Liver (tissue), 9 donors: ENCODE data around the gene SEC22C. TPM values are rescaled to one million over a fixed set of nuclear protein-coding genes. Genes with fewer than 3 reads are reported as not detected.

Experiments
- DNase-seq: peaks from one replicate; pipeline ENCODE4 v3.0.0-alpha.2; 2017; ENCODE audit warnings: low spot score
- H3K27ac ChIP-seq, 2 donors: one replicate each; pipeline ENCODE4 v1.7.0; 2013; ENCODE audit warnings: inconsistent platforms in 2 of 2, low read length in 2 of 2, control low read depth in 1 of 2, low read depth in 1 of 2, mild to moderate bottlenecking in 1 of 2
- H3K27me3 ChIP-seq, 4 donors: one replicate each; pipeline versions ENCODE4 v1.6.1 to v1.7.0; 2013; ENCODE audit warnings: low read length in 3 of 4, inconsistent platforms in 1 of 4, mild to moderate bottlenecking in 1 of 4, moderate library complexity in 1 of 4; ENCODE audit not compliant: control insufficient read depth in 4 of 4, insufficient read depth in 4 of 4
- H3K36me3 ChIP-seq, 4 donors: one replicate each; pipeline versions ENCODE4 v1.6.1 to v1.7.0; 2013; ENCODE audit warnings: low read length in 3 of 4, mild to moderate bottlenecking in 3 of 4, low read depth in 1 of 4, moderate library complexity in 1 of 4; ENCODE audit not compliant: control insufficient read depth in 4 of 4, insufficient read depth in 3 of 4
- H3K4me1 ChIP-seq, 4 donors: one replicate each; pipeline versions ENCODE4 v1.6.1 to v1.7.0; 2013; ENCODE audit warnings: low read length in 3 of 4, mild to moderate bottlenecking in 3 of 4, moderate library complexity in 1 of 4; ENCODE audit not compliant: control insufficient read depth in 4 of 4, insufficient read depth in 4 of 4
- H3K4me3 ChIP-seq, 3 donors: one replicate each; pipeline versions ENCODE4 v1.6.1 to v1.7.0; 2013; ENCODE audit warnings: low read length in 3 of 3, control low read depth in 1 of 3, low read depth in 1 of 3, mild to moderate bottlenecking in 1 of 3
- H3K9ac ChIP-seq, 2 donors: one replicate each; pipeline ENCODE4 v1.7.0; 2013; ENCODE audit warnings: low read length in 2 of 2, mild to moderate bottlenecking in 2 of 2, moderate library complexity in 2 of 2, control low read depth in 1 of 2, low read depth in 1 of 2
- H3K9me3 ChIP-seq, 4 donors: one replicate each; pipeline versions ENCODE4 v1.6.1 to v1.7.0; 2013; ENCODE audit warnings: low read length in 3 of 4; ENCODE audit not compliant: control insufficient read depth in 4 of 4
- EGR1 ChIP-seq, 2 donors: IDR thresholded peaks; 2 replicates each; pipeline ENCODE4 v1.6.1; 2016 to 2018; ENCODE audit warnings: antibody characterized with exemption in 2 of 2, low read depth in 2 of 2
- FOXA1 ChIP-seq: IDR thresholded peaks from 2 replicates; pipeline ENCODE4 v1.6.1; 2016; ENCODE audit warnings: antibody characterized with exemption
- FOXA2 ChIP-seq: IDR thresholded peaks from 2 replicates; pipeline ENCODE4 v1.6.1; 2016; ENCODE audit warnings: antibody characterized with exemption
- JUND ChIP-seq, 2 donors: IDR thresholded peaks; 2 replicates each; pipeline ENCODE4 v1.6.1; 2016; ENCODE audit warnings: antibody characterized with exemption in 2 of 2
- NR2F2 ChIP-seq: IDR thresholded peaks from 2 replicates; pipeline ENCODE4 v1.6.1; 2016; ENCODE audit warnings: antibody characterized with exemption
- RAD21 ChIP-seq, 2 donors: IDR thresholded peaks; 2 replicates each; pipeline ENCODE4 v1.6.1; 2016; ENCODE audit warnings: antibody characterized with exemption in 2 of 2, mild to moderate bottlenecking in 2 of 2
- RXRA ChIP-seq, 2 donors: IDR thresholded peaks; 2 replicates each; pipeline ENCODE4 v1.6.1; 2017 to 2018; ENCODE audit warnings: antibody characterized with exemption in 2 of 2, mild to moderate bottlenecking in 1 of 2
- TAF1 ChIP-seq: conservative IDR thresholded peaks from 2 replicates; pipeline ENCODE4 v1.6.1; 2016; ENCODE audit warnings: antibody characterized with exemption, mild to moderate bottlenecking
- WGBS: extraction: QIAGEN DNeasy Blood & Tissue Kit; methylation state at CpG from one replicate; pipeline ENCODE4 v1.1.7; 2013; 5-methylcytosine and 5-hydroxymethylcytosine counted together
- polyA plus RNA-seq, 2 donors: library from polyadenylated mRNA; stranded (reverse) in 1 of 2; unstranded in 1 of 2; fragments of 200-250 nt in 1 of 2; fragments of >200 nt in 1 of 2; fragmentation: Nextera tagmentation in 1 of 2; extraction: Ambion mirVana in 1 of 2; gene quantifications; one replicate each; pipeline versions ENCODE4 v1.2.1 to v1.2.3, GENCODE V29; 2013 to 2015
- total RNA-seq, 2 donors: library from RNA; depleted of rRNA; stranded (reverse); fragments of >200 nt; gene quantifications; one replicate each; pipeline ENCODE4 v1.2.3, GENCODE V29; 2014
- TF ChIP-seq, protein P1 (sequence below): fragments of 150-350 bp; IDR thresholded peaks from 2 replicates; pipeline ENCODE4 v1.5.1; 2017; ENCODE audit warnings: improper control_type of control experiment, low read depth, low read length; ENCODE audit not compliant: missing input control
- TF ChIP-seq, protein P2 (sequence below): IDR thresholded peaks from 2 replicates; pipeline ENCODE4 v1.6.1; 2016; ENCODE audit warnings: antibody characterized with exemption
- TF ChIP-seq, protein P3 (sequence below): IDR thresholded peaks from 2 replicates; pipeline ENCODE4 v1.6.1; 2016; ENCODE audit warnings: antibody characterized with exemption
- TF ChIP-seq, protein P4 (sequence below): IDR thresholded peaks from 2 replicates; pipeline ENCODE4 v1.6.1; 2016; ENCODE audit warnings: antibody characterized with exemption, mild to moderate bottlenecking
- donor health status: healthy.
- donor health status: healthy.
- donor health status: healthy.
- donor health status: healthy.
- donor health status: healthy.

SEC22C gene
- total and polyA plus RNA-seq, 4 donors: 14.5 to 48.5 (median 17.8) TPM

DNA sequence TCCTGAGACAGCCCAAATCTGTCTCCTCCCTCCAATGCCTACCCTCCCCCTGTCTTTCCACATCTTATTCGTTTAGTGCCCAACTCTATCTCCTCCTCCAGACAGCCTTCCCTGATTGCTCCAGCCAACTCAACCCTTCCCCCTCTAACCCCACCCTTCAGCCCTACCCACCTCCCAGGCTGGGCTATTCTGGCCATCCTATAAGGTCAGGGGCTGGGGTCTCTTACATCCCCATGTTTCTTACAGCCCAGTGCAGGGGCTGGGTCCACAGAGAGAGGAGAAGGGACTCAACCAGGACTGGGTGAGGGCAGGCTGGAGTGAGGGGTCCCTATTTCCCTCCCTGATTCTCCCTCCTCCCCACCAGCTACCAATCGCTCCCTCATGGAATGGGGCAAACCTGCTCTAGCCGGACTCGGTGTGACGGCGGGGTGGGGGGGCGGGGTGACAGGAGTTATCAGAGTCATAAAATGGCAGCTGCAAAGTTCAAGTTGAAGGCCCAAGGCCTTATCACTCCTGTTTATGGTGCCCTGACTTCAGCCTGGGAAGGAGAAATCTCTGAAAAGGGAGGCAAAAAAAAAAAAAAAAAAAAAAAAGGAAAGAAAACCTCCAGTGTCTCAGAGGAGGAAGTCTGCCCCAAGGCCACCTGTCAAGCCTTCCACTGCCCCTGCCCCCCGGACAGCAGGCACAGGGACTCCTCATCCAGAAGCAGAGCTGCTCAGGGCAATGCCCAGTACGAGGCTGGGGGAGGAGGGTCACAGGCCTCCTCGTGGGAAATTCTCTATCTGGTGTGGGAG is 77.2 kb downstream of the SEC22C start:
- TF ChIP-seq, protein P1, sequence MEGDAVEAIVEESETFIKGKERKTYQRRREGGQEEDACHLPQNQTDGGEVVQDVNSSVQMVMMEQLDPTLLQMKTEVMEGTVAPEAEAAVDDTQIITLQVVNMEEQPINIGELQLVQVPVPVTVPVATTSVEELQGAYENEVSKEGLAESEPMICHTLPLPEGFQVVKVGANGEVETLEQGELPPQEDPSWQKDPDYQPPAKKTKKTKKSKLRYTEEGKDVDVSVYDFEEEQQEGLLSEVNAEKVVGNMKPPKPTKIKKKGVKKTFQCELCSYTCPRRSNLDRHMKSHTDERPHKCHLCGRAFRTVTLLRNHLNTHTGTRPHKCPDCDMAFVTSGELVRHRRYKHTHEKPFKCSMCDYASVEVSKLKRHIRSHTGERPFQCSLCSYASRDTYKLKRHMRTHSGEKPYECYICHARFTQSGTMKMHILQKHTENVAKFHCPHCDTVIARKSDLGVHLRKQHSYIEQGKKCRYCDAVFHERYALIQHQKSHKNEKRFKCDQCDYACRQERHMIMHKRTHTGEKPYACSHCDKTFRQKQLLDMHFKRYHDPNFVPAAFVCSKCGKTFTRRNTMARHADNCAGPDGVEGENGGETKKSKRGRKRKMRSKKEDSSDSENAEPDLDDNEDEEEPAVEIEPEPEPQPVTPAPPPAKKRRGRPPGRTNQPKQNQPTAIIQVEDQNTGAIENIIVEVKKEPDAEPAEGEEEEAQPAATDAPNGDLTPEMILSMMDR: no peak
- TF ChIP-seq, protein P2, sequence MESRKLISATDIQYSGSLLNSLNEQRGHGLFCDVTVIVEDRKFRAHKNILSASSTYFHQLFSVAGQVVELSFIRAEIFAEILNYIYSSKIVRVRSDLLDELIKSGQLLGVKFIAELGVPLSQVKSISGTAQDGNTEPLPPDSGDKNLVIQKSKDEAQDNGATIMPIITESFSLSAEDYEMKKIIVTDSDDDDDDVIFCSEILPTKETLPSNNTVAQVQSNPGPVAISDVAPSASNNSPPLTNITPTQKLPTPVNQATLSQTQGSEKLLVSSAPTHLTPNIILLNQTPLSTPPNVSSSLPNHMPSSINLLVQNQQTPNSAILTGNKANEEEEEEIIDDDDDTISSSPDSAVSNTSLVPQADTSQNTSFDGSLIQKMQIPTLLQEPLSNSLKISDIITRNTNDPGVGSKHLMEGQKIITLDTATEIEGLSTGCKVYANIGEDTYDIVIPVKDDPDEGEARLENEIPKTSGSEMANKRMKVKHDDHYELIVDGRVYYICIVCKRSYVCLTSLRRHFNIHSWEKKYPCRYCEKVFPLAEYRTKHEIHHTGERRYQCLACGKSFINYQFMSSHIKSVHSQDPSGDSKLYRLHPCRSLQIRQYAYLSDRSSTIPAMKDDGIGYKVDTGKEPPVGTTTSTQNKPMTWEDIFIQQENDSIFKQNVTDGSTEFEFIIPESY: no peak
- TF ChIP-seq, protein P3, sequence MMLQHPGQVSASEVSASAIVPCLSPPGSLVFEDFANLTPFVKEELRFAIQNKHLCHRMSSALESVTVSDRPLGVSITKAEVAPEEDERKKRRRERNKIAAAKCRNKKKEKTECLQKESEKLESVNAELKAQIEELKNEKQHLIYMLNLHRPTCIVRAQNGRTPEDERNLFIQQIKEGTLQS: no peak
- TF ChIP-seq JUND (IDR thresholded peaks at IDR 0.05) (no peak), NR2F2 (no peak), RXRA (IDR thresholded peaks at IDR 0.05) (no peak), FOXA1 (no peak)
- peak; percentile 30 for DNase-seq
- H3K27ac ChIP-seq: peak overlapping the region; percentile 5 to 29

DNA sequence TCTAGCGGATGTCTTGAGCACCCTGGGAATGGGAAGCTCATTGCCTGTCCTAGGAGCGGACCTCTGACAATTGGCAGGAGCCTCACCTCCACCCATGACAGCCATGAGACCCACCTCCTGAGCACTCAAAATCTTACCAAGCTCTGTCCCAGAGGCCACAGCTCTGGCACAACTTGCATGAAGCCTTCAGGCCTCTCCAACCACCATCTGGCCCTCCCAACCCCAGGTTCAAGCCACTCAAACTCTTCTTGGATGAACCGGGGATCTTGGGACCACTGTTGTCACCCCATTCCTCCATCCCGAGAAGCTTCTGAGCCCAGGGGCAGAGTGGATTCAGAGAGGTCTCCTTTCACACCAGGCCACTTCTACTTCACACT is 77.8 kb downstream of the SEC22C start:
- DNase-seq: no peak
- Histone ChIP-seq H3K27ac (no peak overlapping the region), H3K36me3 (no peaks in the 10 kb centered on the region), H3K27me3 (peaks cover 0 to 1% (median 0%) of the 10 kb centered on the region in 4 donors), H3K9me3 (no peaks in the 10 kb centered on the region), H3K9ac (no peak overlapping the region), H3K4me3 (no peak overlapping the region), H3K4me1 (peaks cover 2 to 21% (median 12%) of the 10 kb centered on the region in 4 donors)
- no peak for TF ChIP-seq JUND (IDR thresholded peaks at IDR 0.05)
- TF ChIP-seq, protein P4, sequence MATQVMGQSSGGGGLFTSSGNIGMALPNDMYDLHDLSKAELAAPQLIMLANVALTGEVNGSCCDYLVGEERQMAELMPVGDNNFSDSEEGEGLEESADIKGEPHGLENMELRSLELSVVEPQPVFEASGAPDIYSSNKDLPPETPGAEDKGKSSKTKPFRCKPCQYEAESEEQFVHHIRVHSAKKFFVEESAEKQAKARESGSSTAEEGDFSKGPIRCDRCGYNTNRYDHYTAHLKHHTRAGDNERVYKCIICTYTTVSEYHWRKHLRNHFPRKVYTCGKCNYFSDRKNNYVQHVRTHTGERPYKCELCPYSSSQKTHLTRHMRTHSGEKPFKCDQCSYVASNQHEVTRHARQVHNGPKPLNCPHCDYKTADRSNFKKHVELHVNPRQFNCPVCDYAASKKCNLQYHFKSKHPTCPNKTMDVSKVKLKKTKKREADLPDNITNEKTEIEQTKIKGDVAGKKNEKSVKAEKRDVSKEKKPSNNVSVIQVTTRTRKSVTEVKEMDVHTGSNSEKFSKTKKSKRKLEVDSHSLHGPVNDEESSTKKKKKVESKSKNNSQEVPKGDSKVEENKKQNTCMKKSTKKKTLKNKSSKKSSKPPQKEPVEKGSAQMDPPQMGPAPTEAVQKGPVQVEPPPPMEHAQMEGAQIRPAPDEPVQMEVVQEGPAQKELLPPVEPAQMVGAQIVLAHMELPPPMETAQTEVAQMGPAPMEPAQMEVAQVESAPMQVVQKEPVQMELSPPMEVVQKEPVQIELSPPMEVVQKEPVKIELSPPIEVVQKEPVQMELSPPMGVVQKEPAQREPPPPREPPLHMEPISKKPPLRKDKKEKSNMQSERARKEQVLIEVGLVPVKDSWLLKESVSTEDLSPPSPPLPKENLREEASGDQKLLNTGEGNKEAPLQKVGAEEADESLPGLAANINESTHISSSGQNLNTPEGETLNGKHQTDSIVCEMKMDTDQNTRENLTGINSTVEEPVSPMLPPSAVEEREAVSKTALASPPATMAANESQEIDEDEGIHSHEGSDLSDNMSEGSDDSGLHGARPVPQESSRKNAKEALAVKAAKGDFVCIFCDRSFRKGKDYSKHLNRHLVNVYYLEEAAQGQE: no peak
- TF ChIP-seq, protein P2: no peak
- no peak for TF ChIP-seq EGR1 (IDR thresholded peaks at IDR 0.05; ENCODE audit: low read depth in 2 of 2)
- no peak for TF ChIP-seq FOXA2
- TF ChIP-seq FOXA1: no peak
- no peak for TF ChIP-seq RAD21 (IDR thresholded peaks at IDR 0.05)
- TF ChIP-seq RXRA (IDR thresholded peaks at IDR 0.05): no peak
- TF ChIP-seq NR2F2: no peak
- TF ChIP-seq TAF1: no peak
- 92% methylated on average over 4 of the region's 4 CpGs for WGBS

More for the DNA sequence above, 77.2 kb downstream of the SEC22C start:
- Histone ChIP-seq H3K9ac (no peak overlapping the region), H3K36me3 (no peaks in the 10 kb centered on the region), H3K9me3 (no peaks in the 10 kb centered on the region), H3K4me1 (peaks cover 2 to 21% (median 12%) of the 10 kb centered on the region in 4 donors), H3K27me3 (no peaks in the 10 kb centered on the region), H3K4me3 (no peak overlapping the region)
- WGBS: 78% methylated on average over 10 of the region's 10 CpGs
